GM10266 (cell line): ENCODE measurements around the gene SZT2.

Experiments
- DNase-seq: peaks from one replicate; pipeline ENCODE4 v3.0.0; 2012; ENCODE audit errors: extremely low spot score
- CTCF ChIP-seq: IDR thresholded peaks from 2 replicates; pipeline ENCODE4 v1.5.1; 2012; ENCODE audit warnings: mild to moderate bottlenecking, low read depth; ENCODE audit not compliant: control insufficient read depth, insufficient read depth; ENCODE audit errors: missing control alignments

The SZT2 gene

GRCh38 chr1:43438953-43439581 is 49.4 kb downstream of the SZT2 start:
- no peak for DNase-seq
- no peak for TF ChIP-seq CTCF

GRCh38 chr1:43439781-43440180 is 50.1 kb downstream of the SZT2 start:
- DNase-seq = no peak
- no peak for TF ChIP-seq CTCF

- DNase-seq = no peak
Observed at GRCh38 chr1:43440358-43440757, 50.7 kb downstream of the SZT2 start.

GRCh38 chr1:43441166-43441893 is 51.6 kb downstream of the SZT2 start:
- DNase-seq = no peak
- no peak for TF ChIP-seq CTCF

More at GRCh38 chr1:43440358-43440757, 50.7 kb downstream of the SZT2 start:
- no peak for TF ChIP-seq CTCF

- TF ChIP-seq CTCF = no peak
- no peak for DNase-seq
Observed at GRCh38 chr1:43441894-43442637, 52.4 kb downstream of the SZT2 start.

- no peak for DNase-seq
- no peak for TF ChIP-seq CTCF
Observed at GRCh38 chr1:43442756-43443155, 53.1 kb downstream of the SZT2 start.

- DNase-seq = no peak
- no peak for TF ChIP-seq CTCF
Observed at GRCh38 chr1:43443197-43443946, 53.7 kb downstream of the SZT2 start.
